HepG2 (cell line): Measurements from ENCODE around the gene NFE2L2.

Experiments
- SIX1 ChIP-seq: sonication (generic); formaldehyde crosslinking; IDR thresholded peaks from 2 replicates; pipeline ENCODE4 v1.4.0; 2020; ENCODE audit warnings: missing genetic modification reagents, borderline replicate concordance
- ZNF18 ChIP-seq: sonication (generic); formaldehyde crosslinking; IDR thresholded peaks from 2 replicates; pipeline ENCODE4 v1.8.0; 2022; ENCODE audit warnings: mild to moderate bottlenecking, missing genetic modification reagents; ENCODE audit not compliant: insufficient replicate concordance
- ZNF513 ChIP-seq: sonication (generic); formaldehyde crosslinking; conservative IDR thresholded peaks from 2 replicates; pipeline ENCODE4 v1.5.0; 2020; ENCODE audit warnings: missing genetic modification reagents
- ZNF562 ChIP-seq: sonication (generic); formaldehyde crosslinking; IDR thresholded peaks from 2 replicates; pipeline ENCODE4 v1.8.0; 2022; ENCODE audit warnings: missing genetic modification reagents, borderline replicate concordance
- ZUFSP ChIP-seq: sonication (generic); formaldehyde crosslinking; IDR thresholded peaks from 2 replicates; pipeline ENCODE4 v1.9.0; 2021; ENCODE audit warnings: missing genetic modification reagents, mild to moderate bottlenecking, borderline replicate concordance

DNA sequence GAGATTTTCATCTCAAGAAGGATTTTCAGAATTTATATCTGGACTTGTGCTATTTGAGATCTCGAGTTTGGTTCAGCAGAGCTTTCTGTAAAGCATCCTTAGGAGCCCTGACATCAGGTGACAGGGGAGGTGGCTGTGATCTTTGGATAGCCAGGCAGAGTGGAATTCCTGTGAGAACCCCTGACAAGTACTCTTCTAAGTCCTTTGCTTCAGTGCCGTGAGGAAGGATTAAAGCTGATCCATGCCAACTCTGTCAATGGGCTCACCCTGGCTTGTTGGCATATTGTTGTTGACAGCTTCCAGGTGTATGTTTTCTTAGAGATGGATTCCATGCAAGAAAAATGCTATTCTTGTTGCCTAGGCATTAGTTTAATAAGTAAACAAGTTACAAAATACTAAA, 38.0 kb upstream of the NFE2L2 start:
- TF ChIP-seq ZNF18 (CRISPR knock-in tag) (no peak), SIX1 (CRISPR knock-in tag) (no peak), ZNF562 (CRISPR knock-in tag) (no peak), ZUFSP (CRISPR knock-in tag) (no peak), ZNF513 (no peak)
